GM18502 (cell line): ENCODE data around the gene FRY.
A peak's percentile ranks its signal among the peaks of the same experiment; 100 is the strongest.

Experiments used
- ATAC-seq: cut with Tn5 transposase; IDR thresholded peaks from one replicate; pipeline ENCODE4 v1.9.1; 2021; ENCODE audit warnings: mild to moderate bottlenecking; ENCODE audit not compliant: unreplicated experiment, poor library complexity

FRY gene

DNA sequence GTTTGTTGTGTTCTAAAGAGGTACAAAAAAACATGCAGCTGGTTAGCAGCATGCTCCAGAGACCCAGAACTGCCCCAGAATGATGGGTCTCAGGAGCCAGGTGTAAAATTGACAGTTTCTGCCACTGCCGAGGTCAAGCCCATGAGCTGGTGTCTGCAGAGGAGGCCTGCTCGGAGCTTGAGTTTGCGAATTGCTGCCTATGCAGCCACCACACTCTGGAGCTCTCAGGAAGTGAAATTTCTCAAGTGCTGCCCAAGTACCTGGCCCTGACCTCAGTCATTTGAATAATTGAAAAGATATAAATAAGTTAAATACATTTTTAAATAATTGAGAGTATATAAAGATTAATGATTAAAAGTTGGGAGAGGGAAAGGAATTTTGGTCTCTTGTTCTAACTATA, 217.2 kb downstream of the FRY start:
- ATAC-seq = peak; percentile 56

DNA sequence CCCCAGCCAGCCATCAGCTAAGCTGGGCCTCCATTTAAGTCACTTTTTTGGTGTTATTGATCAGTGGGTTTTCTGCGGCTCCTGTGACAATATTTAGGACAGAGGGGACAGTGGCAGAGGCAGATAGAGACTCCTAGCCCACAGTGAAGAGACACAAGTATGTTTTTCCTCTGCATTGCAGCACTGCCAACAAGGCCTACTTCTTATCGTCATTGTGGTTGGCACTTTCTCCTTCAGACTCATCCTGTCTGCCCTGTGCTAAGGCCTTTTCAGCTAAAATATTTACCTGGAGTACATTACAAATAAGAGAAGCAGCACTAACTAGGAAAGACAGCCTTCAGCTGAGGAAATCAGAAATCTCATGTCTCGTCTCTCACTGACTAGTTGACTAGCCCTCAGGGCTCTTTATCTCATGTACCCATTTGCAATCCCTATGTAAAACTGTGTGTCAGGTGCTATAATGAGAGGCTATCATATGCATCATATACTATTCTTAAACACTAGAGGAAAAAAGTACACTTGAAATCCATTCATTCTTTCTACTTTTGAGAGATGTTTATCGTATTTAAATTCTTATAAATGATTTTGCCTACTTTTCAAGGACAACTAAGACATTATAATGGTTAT, 221.4 kb downstream of the FRY start:
- ATAC-seq = no peak

DNA sequence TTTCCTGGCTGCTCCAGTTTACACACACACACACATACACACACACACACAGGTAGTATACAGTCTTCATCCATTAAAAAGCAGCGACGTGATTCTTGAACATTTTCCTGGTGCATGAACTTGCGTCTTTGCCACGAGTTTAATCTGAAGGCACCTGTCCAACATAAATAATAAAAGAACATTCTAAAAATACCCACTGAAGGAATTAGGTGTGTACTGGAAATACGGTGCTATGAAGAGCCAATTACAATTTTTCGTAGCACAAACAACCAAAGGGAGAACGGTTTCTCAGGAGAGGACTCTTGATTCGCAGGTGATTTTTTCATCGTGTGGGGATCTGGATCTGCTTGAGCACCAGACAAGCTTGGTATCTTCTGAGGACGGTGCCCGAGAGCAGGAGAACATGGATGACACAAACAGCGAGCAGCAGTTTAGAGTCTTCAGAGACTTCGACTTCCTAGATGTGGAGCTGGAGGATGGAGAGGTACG, 222.4 kb downstream of the FRY start:
- ATAC-seq = no peak

DNA sequence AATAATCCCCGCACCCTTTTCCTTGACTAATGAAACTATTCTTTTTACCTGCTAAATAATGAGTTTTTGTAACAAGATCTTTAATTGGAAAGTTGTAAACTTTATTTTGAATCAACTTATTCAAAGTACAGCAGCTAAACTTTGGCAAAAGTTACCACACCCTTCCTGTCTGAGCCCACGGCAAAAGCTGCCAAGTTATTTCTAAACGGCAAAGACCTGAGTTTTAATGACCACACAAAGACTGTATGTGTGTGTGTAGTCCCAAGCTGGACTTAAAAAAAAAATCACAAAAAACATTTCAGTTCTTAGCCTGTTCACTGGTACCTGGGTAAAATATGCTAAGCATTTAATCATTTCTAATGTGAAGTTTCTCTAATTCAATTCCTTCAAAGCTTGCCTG, 222.8 kb downstream of the FRY start:
- ATAC-seq = no peak

DNA sequence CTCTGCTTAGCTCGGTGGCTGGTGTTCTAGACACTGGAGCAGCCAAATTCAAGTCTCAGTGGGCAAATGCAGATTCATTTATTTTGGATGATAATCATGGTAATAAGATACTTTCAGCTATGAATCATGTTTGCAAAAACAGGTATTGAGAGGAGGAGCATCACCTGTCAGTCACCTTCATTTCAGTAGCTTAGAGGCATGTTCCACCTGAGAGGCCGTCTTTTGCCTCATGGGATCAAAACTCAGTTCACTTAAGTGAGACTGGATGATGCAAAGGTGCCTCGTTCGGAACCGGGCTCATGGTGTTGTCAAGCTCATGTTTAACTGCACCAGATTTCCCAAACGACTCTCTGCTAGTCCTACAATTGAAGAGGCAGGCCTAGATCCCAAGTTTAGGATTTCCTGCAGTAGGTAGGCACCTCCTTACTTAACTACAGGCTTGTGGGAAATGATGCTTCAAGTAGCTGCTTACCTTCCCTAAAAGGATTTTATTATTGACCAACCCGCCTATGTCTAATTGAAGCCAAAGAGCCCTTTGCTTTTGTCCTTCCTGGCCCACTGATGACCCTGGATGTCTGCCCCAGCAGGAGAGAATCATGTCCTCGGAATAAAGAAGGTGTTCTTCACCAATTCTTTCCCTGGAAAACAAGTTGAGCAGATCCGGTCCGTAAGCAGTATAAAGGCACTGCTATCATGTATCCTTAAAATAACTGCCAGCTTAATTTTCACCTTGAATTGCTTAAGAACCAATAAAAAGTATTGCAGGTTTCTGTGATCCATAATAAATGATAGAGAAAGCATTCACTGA, 223.5 kb downstream of the FRY start:
- ATAC-seq = no peak

DNA sequence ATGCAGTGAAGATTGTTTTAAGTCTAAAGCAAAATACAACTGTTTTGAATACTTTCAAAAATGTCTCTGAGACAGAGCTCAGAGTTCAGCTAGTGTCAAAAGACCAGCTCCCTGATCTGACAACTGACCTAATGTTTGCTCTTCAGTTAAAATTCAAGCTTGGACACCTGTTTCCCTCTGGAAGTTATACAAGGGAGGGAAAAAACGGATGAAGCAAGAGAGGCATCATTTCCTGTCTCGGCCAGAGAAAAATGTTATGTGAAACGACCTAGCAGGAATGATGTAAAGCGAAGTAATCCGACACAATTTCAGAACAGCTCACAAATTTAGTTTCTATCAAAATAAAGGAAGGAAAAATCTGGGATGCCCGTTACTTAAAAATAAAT, 224.1 kb downstream of the FRY start:
- no peak for ATAC-seq

DNA sequence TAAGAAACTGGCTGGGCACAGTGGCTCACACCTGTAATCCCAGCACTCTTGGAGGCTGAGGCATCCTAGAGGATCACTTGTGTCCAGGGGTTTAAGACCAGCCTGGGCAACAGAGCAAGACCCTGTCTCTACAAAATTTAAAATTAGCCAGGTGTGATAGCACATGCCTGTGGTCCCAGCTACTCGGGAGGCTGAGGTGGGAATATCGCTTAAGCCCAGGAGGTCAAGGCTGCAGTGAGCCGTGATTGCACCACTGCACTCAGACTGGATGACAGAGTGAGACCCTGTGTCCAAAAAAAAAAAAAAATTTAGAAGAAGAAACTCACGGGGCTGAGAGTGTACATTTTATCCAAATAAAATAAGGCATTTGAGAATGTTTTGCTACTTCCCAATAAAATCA, 224.7 kb downstream of the FRY start:
- no peak for ATAC-seq

DNA sequence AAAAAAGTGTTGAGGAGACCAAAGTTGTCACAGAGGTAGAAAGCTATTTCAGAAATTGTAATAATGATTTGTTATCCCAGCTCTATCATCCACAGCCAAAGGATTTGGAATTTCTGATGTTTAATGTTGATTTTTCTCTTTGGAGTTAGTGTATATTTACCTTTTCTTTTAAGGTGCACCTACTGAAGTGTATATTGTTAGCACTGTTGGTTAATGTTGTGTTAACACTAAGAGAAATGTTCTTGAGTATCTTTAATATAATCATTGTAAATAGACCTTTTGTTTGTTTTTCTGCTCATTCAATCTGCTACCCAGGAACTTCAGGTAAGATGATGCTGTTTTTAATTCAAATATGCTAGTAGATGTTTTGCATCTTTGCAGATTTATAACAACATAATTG, 226.1 kb downstream of the FRY start:
- no peak for ATAC-seq

DNA sequence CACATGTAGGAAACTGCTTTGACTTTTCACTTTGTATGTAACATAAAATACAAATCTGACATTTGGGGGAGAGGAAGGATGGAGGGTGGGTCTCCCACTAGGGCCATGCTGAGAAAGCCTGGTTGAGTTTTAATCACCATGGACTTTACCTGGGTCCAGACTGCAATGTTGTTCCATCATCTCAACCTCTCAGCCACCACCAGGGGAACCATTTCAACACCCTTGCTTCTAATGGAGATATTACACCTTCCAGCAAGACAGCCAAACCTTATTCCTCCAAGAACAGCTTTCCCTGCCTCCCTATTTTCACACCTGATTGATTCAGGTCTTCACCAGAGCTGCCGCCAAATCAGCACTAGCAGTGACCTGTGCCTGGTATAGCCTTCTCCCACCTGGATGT, 227.5 kb downstream of the FRY start:
- ATAC-seq = no peak

DNA sequence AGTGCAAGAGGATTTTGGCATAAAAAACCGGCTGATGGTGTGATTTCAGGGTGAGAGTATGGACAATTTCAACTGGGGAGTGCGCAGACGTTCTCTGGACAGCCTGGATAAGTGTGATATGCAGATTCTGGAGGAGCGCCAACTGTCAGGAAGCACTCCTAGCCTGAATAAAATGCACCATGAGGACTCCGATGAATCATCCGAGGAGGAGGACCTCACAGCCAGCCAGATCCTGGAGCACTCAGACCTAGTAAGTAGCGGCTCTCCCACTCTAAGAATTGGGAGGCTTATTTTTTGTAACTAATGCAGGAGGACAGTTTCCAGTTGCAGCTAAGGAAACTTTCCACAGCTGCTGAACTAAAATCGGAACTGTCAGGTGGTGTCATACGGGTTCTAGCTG, 230.0 kb downstream of the FRY start:
- no peak for ATAC-seq

DNA sequence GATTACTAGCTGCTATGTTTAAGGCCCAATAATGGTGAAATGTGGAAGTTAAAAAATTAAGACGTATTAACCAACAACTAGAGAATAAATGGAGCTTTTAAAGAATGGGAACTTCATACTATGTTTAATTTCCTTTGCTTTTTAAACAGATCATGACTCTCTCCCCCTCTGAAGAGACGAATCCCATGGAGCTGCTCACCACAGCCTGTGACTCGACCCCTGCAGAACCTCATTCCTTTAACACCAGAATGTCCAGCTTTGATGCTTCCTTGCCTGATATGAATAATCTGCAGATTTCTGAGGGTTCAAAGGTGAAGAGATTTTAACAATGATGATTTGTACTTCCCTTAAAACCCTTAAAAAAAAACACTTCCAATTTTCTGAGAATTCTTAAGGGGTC, 230.6 kb downstream of the FRY start:
- no peak for ATAC-seq

DNA sequence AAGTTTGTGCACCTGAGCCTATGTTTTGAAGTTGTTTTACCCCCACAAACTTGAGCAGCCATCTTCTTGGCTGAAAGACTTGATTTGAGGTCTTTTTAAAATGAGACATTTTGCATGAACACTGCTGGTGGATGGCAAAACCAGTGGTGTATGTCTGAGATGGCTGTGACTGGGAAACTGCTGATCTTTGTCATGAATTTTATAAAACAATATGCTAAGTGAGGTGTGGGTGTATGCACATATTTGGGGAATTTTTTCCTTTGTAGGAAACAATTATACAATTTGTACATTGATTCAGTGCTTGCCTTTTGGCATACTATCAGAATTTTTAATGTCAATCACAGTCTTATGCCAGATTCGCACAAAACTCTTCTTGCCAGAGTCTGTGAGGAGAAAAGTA, 231.0 kb downstream of the FRY start:
- ATAC-seq = no peak

DNA sequence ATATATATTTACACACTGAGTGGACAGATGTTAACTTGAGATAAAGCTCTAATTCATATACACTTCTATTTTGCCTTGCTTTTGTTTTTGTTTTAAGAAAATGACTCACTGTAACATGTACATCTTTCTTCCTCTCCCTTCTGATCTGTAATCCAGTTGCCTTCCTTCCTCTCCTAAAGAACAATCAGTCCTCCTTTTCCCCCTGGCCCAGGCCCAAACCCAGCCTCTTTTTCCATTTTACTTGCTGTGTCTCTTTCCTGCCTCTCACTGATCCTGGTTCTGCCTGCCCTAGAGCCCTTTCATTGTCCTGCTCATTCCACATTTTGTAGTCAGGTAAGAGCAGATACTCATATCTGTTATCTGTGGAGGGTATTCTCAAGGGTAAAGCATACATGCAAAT, 232.8 kb downstream of the FRY start:
- no peak for ATAC-seq

DNA sequence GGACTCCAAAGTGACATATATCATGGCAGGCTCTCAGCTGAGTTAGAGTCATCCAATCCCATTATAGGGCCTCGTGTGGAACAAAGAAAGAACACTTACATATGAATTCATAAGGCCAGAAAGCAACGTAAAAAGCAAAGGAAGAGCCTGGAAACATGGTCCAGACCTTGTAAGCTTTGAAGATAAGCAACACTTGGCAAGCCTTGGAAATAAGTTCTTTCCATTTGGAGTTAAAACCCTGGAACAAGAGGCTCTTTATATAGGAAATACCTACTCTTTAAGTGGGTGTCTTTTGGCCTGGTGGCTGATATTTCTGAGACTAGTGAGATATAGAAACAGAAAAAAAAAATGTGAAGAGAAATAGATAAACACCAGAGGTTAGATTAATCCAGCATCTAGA, 234.2 kb downstream of the FRY start:
- no peak for ATAC-seq

DNA sequence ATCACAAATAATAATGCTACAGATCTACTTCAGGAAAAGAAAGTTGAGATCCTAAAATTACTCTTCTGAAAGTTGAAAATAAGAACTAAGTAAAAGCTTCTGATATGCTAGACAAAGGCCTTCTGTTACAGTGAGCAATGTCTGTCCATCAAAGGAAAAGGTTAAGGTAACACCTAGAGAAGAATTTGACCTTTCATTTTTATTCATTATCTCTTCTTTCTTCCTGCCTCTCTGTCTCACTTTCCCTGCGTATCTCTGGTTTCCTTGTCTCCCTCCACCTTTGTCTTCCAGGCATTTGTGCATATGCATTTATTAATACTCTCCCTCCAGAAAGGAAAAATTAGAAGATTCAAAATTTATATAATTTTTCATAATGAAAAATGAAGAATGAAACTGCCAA, 234.6 kb downstream of the FRY start:
- ATAC-seq = no peak

DNA sequence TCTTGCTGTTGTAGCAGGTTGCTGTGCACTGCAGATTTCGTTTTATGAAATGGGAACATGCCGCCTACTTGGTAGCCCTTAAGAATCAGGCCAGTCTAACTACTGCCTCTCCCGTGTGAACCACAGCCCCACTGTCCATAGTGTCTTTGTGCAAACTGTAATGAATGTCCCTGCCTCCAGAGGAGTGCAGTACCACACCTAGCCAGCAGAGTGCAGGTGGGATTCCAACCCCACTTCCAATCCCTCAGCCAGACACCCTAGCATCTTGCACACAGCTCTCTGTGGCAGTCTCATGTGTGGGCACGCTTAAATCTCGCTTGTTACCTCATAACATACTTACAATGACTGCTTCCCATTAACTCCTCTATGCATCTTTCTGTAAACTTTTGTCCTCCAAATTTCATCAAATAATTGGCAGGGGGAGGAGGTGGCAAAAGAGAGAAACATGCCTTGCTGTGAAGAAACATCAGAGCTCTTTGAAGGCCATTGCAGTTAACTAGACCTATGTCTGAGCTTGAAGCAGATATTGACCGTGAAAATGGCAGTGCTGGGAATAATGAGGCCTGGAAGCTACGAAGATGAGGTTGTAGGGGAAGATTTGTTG, 236.4 kb downstream of the FRY start:
- ATAC-seq = peak; percentile 99

DNA sequence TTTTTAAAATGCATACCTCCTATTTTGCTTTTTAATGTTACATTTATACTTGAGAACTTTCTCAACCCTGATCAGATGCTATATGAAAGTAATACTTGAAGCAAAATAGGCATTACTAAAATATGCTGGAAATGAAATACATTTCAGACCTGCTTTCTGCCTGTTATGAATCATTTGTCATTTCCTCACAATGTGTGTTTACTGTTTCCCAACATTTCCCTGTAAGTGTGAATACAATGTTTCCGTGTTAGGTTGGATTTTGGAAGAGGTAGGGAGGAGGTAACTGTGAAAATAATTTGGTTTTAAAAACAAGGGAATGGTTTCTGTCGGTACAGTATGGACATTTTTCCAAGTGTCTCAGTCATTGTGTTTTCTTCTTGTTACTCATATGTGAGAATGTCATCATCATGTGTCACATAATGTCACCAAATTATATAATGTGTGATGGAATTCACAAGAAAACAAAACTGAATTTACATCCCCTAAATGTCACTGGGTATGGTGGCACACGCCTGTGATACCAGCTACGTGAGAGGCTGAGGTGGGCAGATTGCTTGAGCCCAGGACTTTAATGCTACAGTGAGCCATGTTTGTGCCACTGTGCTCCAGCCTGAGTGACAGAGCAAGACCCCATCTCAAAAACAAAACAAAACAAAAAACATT, 240.6 kb downstream of the FRY start:
- no peak for ATAC-seq

DNA sequence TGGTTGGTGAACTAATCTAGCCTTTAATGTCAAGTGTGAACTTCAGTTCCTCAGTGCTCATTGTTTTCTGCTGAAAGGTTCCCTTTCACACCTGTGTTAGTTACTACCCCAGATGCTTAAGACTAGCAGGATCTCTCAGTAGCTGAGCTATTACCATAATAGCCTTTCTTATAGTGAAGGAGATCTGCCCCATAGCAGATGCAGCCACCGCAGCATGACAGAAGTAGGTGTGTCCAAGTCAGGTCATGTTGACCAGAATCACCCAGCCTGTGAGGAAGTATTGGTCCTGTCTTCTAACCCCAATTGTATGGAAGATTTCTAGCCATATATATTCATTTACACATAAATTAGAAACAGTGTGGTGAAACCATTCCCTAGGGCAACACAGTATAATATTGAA, 246.3 kb downstream of the FRY start:
- ATAC-seq = no peak

DNA sequence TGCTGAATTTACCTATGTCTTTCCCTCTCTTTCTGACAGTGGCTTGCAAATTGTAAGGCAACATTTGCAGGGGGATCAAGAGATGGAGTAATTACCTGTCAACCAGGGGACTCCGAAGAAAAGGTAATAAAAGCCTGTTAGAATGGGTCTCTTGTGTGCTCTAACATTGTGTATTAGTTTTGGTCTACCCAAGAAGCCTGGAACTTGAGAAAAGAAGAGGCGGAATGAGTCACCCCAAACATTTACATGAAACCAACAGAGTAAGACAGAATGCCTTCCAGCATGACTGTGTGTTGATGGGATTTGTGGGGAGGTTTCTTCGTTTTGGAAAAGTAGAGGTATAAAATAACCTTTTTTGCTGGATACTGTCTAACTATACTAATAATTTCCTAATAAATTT, 246.9 kb downstream of the FRY start:
- ATAC-seq = no peak

DNA sequence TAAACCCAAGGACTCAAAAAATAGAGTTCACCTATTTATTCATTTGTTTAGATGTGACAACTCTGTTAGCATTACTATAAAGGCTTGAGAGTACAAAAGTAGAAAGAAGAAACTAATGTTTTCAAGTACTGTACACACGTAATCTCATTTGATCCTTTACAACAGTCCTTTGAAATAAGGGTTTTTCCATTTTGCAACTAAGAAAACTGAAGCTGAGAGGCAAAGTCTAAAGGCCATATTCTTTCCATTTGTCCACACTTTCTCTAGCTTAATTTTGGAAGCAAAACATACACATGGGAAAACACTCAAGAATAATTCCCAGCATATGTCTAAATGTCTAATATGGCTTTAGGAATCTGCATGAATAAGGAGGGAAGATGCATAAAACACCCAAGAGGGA, 249.5 kb downstream of the FRY start:
- ATAC-seq = no peak

DNA sequence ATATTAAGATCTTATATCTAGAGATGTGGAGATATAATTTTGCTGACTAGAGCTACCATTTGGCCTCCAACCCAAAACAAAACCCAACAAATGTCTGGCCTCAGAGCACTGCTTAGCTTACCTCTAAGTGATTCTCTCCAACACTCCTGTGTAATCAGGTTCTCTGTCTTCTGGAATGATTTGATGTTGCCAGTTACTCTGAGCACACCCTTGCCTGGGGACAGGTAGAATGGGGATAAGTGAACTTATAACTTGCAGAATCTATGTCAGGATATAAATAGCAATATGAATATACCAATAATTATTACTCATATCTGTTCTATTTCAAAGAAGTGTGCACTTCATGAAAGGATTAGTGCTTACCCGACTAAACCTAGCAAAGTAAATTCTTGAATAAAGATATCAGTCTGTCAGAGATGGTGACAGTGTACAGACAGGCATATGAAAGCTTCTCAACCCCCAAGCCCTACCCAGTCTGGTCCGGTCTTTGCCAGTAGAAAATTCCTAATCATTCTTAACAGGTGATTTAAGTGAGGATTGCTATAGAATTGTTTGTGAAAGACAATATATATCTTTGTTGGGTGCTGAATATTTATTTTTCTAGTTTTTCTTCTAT, 250.6 kb downstream of the FRY start:
- no peak for ATAC-seq
